B cell (primary cell): Measurements from ENCODE around the gene SPHK2. TPM values are rescaled to one million over a fixed set of nuclear protein-coding genes. Genes with fewer than 3 reads are reported as not detected.
A peak's percentile ranks its signal among the peaks of the same experiment; 100 is the strongest.

ENCODE experiments used
- ATAC-seq: fragments of 200-7000 bp; cut with Tn5 transposase; one replicate; pipeline ENCODE4 v1.10.0; 2021; ENCODE audit warnings: low read depth, mild to moderate bottlenecking, moderate number of reproducible peaks, moderate library complexity
- CTCF ChIA-PET: fragments of 350-600 bp; sonication (Branson Sonifier 250); formaldehyde crosslinking; loops from one replicate; lab custom pipeline; 2021; ENCODE audit warnings: antibody characterized with exemption, inconsistent platforms; lab: Charles Lee
- POLR2A ChIA-PET: fragments of 350-600 bp; sonication (Branson Sonifier 250); formaldehyde crosslinking; loops from one replicate; lab custom pipeline; 2021; ENCODE audit warnings: antibody characterized with exemption; lab: Charles Lee
- DNase-seq: peaks from one replicate; pipeline ENCODE4 v3.0.0; 2013
- H2AFZ ChIP-seq: 2 replicates; pipeline ENCODE4 v1.6.1; 2012; ENCODE audit warnings: mild to moderate bottlenecking, low read depth, low read length; ENCODE audit not compliant: insufficient read depth, poor library complexity, severe bottlenecking
- H3K27ac ChIP-seq, 2 donors: 1 replicate in 1 of 2; 2 replicates in 1 of 2; pipeline ENCODE4 v1.5.1; 2012 to 2013; ENCODE audit warnings: low read length in 2 of 2, mild to moderate bottlenecking in 2 of 2, moderate library complexity in 1 of 2
- H3K27me3 ChIP-seq, 4 experiments: fragments of 200-600 bp in 1 of 4; sonication (generic) in 1 of 4; replicated peaks in 1 of 4; 1 replicate in 2 of 4; 2 replicates in 2 of 4; pipeline versions ENCODE4 v1.6.1 to v1.7.0; 2013 to 2016; ENCODE audit warnings: low read length in 3 of 4, mild to moderate bottlenecking in 2 of 4, mixed read lengths in 1 of 4, moderate library complexity in 1 of 4; ENCODE audit not compliant: insufficient read depth in 4 of 4, control insufficient read depth in 3 of 4; ENCODE audit errors: control extremely low read depth in 1 of 4
- H3K36me3 ChIP-seq, 2 experiments: replicated peaks in 1 of 2; 1 replicate in 1 of 2; 2 replicates in 1 of 2; pipeline versions ENCODE4 v1.6.1 to v1.7.1; 2013; ENCODE audit warnings: low read length in 1 of 2; ENCODE audit not compliant: insufficient read depth in 2 of 2, control insufficient read depth in 1 of 2; ENCODE audit errors: control extremely low read depth in 1 of 2, extremely low read depth in 1 of 2
- H3K4me1 ChIP-seq, 2 donors: fragments of 200-600 bp in 1 of 2; sonication (generic) in 1 of 2; 1 replicate in 1 of 2; 2 replicates in 1 of 2; pipeline versions ENCODE4 v1.5.1 to v1.6.1; 2013 to 2017; ENCODE audit warnings: low read length in 2 of 2; ENCODE audit not compliant: control insufficient read depth in 2 of 2, insufficient read depth in 2 of 2
- H3K4me2 ChIP-seq: replicated peaks from 2 replicates; pipeline ENCODE3; 2012; ENCODE audit warnings: mild to moderate bottlenecking, low read depth, low read length; ENCODE audit not compliant: poor library complexity, severe bottlenecking
- H3K4me3 ChIP-seq, 5 experiments: fragments of 200-600 bp in 1 of 5; sonication (generic) in 1 of 5; 1 replicate in 3 of 5; 2 replicates in 2 of 5; pipeline versions ENCODE4 v1.5.1 to v1.7.0; 2011 to 2016; ENCODE audit warnings: low read length in 4 of 5, mild to moderate bottlenecking in 4 of 5, low read depth in 2 of 5, control low read depth in 1 of 5, moderate library complexity in 1 of 5; ENCODE audit not compliant: insufficient read depth in 1 of 5; ENCODE audit errors: control extremely low read depth in 1 of 5, extremely low read depth in 1 of 5
- H3K79me2 ChIP-seq: fragments of 200-600 bp; sonication (generic); one replicate; pipeline ENCODE4 v1.6.0; 2016; ENCODE audit warnings: low read length; ENCODE audit not compliant: control insufficient read depth, insufficient read depth
- H3K9ac ChIP-seq: fragments of 200-600 bp; sonication (generic); 2 replicates; pipeline ENCODE4 v1.6.1; 2017; ENCODE audit warnings: mild to moderate bottlenecking, low read length, moderate library complexity
- H3K9me3 ChIP-seq, 3 donors: one replicate each; pipeline versions ENCODE4 v1.6.1 to v1.7.1; 2013; ENCODE audit warnings: low read length in 2 of 3; ENCODE audit not compliant: control insufficient read depth in 2 of 3, insufficient read depth in 1 of 3; ENCODE audit errors: control extremely low read depth in 1 of 3
- H4K20me1 ChIP-seq: 2 replicates; pipeline ENCODE4 v1.6.0; 2012; ENCODE audit warnings: mild to moderate bottlenecking, low read length; ENCODE audit not compliant: insufficient read depth, control insufficient read depth, poor library complexity, severe bottlenecking
- H3K27ac Mint-ChIP-seq: one replicate; pipeline ENCODE4 v1.8.0; 2021; ENCODE audit warnings: mixed read lengths
- H3K27me3 Mint-ChIP-seq: one replicate; pipeline ENCODE4 v1.8.0; 2021; ENCODE audit warnings: mixed read lengths
- H3K4me1 Mint-ChIP-seq: one replicate; pipeline ENCODE4 v1.8.0; 2021; ENCODE audit warnings: mixed read lengths
- H3K4me3 Mint-ChIP-seq: one replicate; pipeline ENCODE4 v1.8.0; 2021; ENCODE audit warnings: mixed read lengths
- H3K9me3 Mint-ChIP-seq: one replicate; pipeline ENCODE4 v1.8.0; 2022; ENCODE audit warnings: mixed read lengths; ENCODE audit not compliant: insufficient read depth
- CTCF ChIP-seq: fragments of 200-600 bp; IDR thresholded peaks from one replicate; pipeline ENCODE4 v1.8.0; 2022; ENCODE audit warnings: antibody characterized with exemption, mild to moderate bottlenecking
- EZH2 ChIP-seq: IDR thresholded peaks from 2 replicates; pipeline ENCODE4 v1.6.1; 2012; ENCODE audit warnings: borderline replicate concordance, low read depth, mild to moderate bottlenecking, moderate library complexity, low read length; ENCODE audit not compliant: insufficient read depth, poor library complexity, severe bottlenecking
- WGBS: methylation state at CpG from one replicate; pipeline ENCODE4 v1.1.5; 2013; ENCODE audit warnings: missing lambda C conversion rate; ENCODE audit not compliant: insufficient coverage; 5-methylcytosine and 5-hydroxymethylcytosine counted together
- intact Hi-C: fragments of 100-400 bp; cut with micrococcal nuclease; formaldehyde crosslinking; loops from one replicate; pipeline ENCODE4 v1.10.0; 2022
- polyA plus RNA-seq: library from polyadenylated mRNA; depleted of rRNA; stranded (reverse); fragments of >200 nt; gene quantifications from 2 replicates; pipeline ENCODE4 v1.2.3, GENCODE V29; 2012
- total RNA-seq, 2 donors: library from RNA; stranded (reverse); fragments of 120-200 nt in 1 of 2; gene quantifications; 1 replicate in 1 of 2; 2 replicates in 1 of 2; pipeline versions ENCODE4 v1.2.3 to v1.2.4, GENCODE V29; 2013 to 2022

Gene SPHK2
- total and polyA plus RNA-seq, 2 donors (not counting 1 experiment from before 2014, with no cell fraction given) = 17.0 to 47.3 TPM

- no peak overlapping the region for H3K4me3 Mint-ChIP-seq
- Histone ChIP-seq H3K9ac (no peak overlapping the region), H3K4me1 (no peaks in the 10 kb centered on the region), H4K20me1 (no peaks in the 10 kb centered on the region), H3K27me3 (peaks cover 0 to 3% (median 0%) of the 10 kb centered on the region in 4 experiments), H3K4me3 (no peak overlapping the region), H3K36me3 (no peaks in the 10 kb centered on the region), H3K4me2 (no peak overlapping the region), H3K27ac (no peak overlapping the region), H3K9me3 (no peaks in the 10 kb centered on the region), H3K79me2 (no peaks in the 10 kb centered on the region), H2AFZ (no peak overlapping the region)
- peaks cover 2% of the 10 kb centered on the region for H3K4me1 Mint-ChIP-seq
- H3K9me3 Mint-ChIP-seq = no peaks in the 10 kb centered on the region
- peaks cover 4% of the 10 kb centered on the region for H3K27me3 Mint-ChIP-seq
- intact Hi-C loops = no loop called here
- CTCF ChIA-PET = interaction anchor here (1.4 kb wide), 1 partner anchor 10 kb away, joined by 5 read pairs; no protein-coding TSS in a partner anchor
- H3K27ac Mint-ChIP-seq = peak overlapping the region; percentile 15
- no peak for ATAC-seq
- POLR2A ChIA-PET = no interaction called here
- WGBS = 84% methylated on average over 17 of the region's 30 CpGs
- TF ChIP-seq EZH2 (no peak), CTCF (no peak)
- no peak for DNase-seq
Observed at GRCh38 chr19:48598996-48599700, 20.2 kb upstream of the SPHK2 start.

- Histone ChIP-seq H3K9me3 (no peaks in the 10 kb centered on the region), H3K79me2 (no peaks in the 10 kb centered on the region), H3K27me3 (peaks cover 0 to 3% (median 0%) of the 10 kb centered on the region in 4 experiments), H3K9ac (no peak overlapping the region), H3K36me3 (no peaks in the 10 kb centered on the region), H3K4me2 (no peak overlapping the region), H3K4me1 (no peaks in the 10 kb centered on the region), H2AFZ (no peak overlapping the region), H3K4me3 (no peak overlapping the region), H4K20me1 (no peaks in the 10 kb centered on the region), H3K27ac (no peak overlapping the region)
- TF ChIP-seq EZH2 = no peak
- no peak for TF ChIP-seq CTCF
- 88% methylated on average over 18 of the region's 21 CpGs for WGBS
- ChIA-PET CTCF (interaction anchor here (1.4 kb wide), 1 partner anchor 12 kb away, joined by 5 read pairs; no protein-coding TSS in a partner anchor), POLR2A (no interaction called here)
- no peak overlapping the region for H3K27ac Mint-ChIP-seq
- H3K4me1 Mint-ChIP-seq = peaks cover 2% of the 10 kb centered on the region
- intact Hi-C loops = no loop called here
- no peaks in the 10 kb centered on the region for H3K9me3 Mint-ChIP-seq
- ATAC-seq = no peak
- no peak for DNase-seq
- H3K27me3 Mint-ChIP-seq = peaks cover 4% of the 10 kb centered on the region
- H3K4me3 Mint-ChIP-seq = no peak overlapping the region
Observed at GRCh38 chr19:48600679-48601417, 18.5 kb upstream of the SPHK2 start.
